Measurements from ENCODE around the gene SOBP.

DNA sequence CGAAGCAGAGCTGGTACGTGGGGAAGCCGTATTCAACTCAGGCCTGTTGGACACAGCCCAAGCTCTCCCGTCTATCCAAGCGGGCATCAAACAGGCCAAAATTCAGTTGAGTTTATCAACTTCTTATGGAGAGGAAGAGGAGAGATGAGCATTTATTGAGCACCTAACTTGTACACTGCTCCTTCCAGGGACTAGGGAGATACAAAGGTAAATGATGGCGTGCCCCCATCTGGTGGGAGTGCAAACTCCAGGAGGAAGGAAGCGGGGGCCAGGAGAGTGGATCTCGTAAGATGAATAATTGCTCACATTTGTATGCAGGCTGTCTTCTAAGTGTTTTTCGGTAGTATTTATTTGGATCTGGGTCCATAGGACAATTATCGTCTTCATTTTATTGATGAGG lies 146.6 kb downstream of the SOBP start:
- TF ChIP-seq PHF8 (IDR thresholded peaks at IDR 0.05; ENCODE audit: borderline replicate concordance, low read depth) (no peak), POLR2AphosphoS2 (conservative IDR thresholded peaks at IDR 0.05; ENCODE audit: low read length) (no peak), POLR2A (IDR thresholded peaks at IDR 0.05; ENCODE audit: low read length) (no peak), MAFK (IDR thresholded peaks at IDR 0.05; ENCODE audit: partially characterized antibody) (no peak), RFX5 (IDR thresholded peaks at IDR 0.05) (no peak), MAZ (IDR thresholded peaks at IDR 0.05; ENCODE audit: borderline replicate concordance, low read depth, low read length) (no peak), E2F6 (IDR thresholded peaks at IDR 0.05; ENCODE audit: borderline replicate concordance, low read depth) (no peak)
- TF ChIP-seq, protein P1, sequence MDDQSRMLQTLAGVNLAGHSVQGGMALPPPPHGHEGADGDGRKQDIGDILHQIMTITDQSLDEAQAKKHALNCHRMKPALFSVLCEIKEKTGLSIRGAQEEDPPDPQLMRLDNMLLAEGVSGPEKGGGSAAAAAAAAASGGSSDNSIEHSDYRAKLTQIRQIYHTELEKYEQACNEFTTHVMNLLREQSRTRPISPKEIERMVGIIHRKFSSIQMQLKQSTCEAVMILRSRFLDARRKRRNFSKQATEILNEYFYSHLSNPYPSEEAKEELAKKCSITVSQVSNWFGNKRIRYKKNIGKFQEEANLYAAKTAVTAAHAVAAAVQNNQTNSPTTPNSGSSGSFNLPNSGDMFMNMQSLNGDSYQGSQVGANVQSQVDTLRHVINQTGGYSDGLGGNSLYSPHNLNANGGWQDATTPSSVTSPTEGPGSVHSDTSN (IDR thresholded peaks at IDR 0.05): no peak
- TF ChIP-seq, protein P2, sequence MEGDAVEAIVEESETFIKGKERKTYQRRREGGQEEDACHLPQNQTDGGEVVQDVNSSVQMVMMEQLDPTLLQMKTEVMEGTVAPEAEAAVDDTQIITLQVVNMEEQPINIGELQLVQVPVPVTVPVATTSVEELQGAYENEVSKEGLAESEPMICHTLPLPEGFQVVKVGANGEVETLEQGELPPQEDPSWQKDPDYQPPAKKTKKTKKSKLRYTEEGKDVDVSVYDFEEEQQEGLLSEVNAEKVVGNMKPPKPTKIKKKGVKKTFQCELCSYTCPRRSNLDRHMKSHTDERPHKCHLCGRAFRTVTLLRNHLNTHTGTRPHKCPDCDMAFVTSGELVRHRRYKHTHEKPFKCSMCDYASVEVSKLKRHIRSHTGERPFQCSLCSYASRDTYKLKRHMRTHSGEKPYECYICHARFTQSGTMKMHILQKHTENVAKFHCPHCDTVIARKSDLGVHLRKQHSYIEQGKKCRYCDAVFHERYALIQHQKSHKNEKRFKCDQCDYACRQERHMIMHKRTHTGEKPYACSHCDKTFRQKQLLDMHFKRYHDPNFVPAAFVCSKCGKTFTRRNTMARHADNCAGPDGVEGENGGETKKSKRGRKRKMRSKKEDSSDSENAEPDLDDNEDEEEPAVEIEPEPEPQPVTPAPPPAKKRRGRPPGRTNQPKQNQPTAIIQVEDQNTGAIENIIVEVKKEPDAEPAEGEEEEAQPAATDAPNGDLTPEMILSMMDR (IDR thresholded peaks at IDR 0.05): no peak
- TF ChIP-seq, protein P3, sequence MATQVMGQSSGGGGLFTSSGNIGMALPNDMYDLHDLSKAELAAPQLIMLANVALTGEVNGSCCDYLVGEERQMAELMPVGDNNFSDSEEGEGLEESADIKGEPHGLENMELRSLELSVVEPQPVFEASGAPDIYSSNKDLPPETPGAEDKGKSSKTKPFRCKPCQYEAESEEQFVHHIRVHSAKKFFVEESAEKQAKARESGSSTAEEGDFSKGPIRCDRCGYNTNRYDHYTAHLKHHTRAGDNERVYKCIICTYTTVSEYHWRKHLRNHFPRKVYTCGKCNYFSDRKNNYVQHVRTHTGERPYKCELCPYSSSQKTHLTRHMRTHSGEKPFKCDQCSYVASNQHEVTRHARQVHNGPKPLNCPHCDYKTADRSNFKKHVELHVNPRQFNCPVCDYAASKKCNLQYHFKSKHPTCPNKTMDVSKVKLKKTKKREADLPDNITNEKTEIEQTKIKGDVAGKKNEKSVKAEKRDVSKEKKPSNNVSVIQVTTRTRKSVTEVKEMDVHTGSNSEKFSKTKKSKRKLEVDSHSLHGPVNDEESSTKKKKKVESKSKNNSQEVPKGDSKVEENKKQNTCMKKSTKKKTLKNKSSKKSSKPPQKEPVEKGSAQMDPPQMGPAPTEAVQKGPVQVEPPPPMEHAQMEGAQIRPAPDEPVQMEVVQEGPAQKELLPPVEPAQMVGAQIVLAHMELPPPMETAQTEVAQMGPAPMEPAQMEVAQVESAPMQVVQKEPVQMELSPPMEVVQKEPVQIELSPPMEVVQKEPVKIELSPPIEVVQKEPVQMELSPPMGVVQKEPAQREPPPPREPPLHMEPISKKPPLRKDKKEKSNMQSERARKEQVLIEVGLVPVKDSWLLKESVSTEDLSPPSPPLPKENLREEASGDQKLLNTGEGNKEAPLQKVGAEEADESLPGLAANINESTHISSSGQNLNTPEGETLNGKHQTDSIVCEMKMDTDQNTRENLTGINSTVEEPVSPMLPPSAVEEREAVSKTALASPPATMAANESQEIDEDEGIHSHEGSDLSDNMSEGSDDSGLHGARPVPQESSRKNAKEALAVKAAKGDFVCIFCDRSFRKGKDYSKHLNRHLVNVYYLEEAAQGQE (IDR thresholded peaks at IDR 0.05): no peak

Measured in A549 (cell line).